Activated CD4-positive, alpha-beta T cell treated with anti-CD3 and anti-CD28 coated beads for 24 hours (primary cell): ENCODE measurements around the gene MRPS18A.

Experiments used
- DNase-seq, 2 donors: peaks; one replicate each; pipeline ENCODE4 v3.0.0-alpha.2; 2020; ENCODE audit warnings: low read depth in 2 of 2

The MRPS18A gene

GRCh38 chr6:43687437-43688347 is at the start of gene MRPS18A:
Gene MRPS18A, minus strand, starts transcription at chr6:43687791. Its CDS starts 12 bp downstream, at chr6:43687779.
- DNase-seq, result peak; percentile 71 to 74

GRCh38 chr6:43736844-43737243 is 49.3 kb upstream of the MRPS18A start:
- no peak for DNase-seq

- no peak for DNase-seq
Measured at GRCh38 chr6:43736211-43736786, 48.7 kb upstream of the MRPS18A start.

GRCh38 chr6:43735642-43736199 is 48.1 kb upstream of the MRPS18A start:
- DNase-seq, result no peak

- no peak for DNase-seq
Measured at GRCh38 chr6:43734294-43734665, 46.7 kb upstream of the MRPS18A start.

- DNase-seq, result no peak
Measured at GRCh38 chr6:43733471-43734293, 46.1 kb upstream of the MRPS18A start.

- DNase-seq, result no peak
Measured at GRCh38 chr6:43730634-43731033, 43.0 kb upstream of the MRPS18A start.

GRCh38 chr6:43729537-43729936 is 41.9 kb upstream of the MRPS18A start:
- no peak for DNase-seq

- DNase-seq, result no peak
Measured at GRCh38 chr6:43728586-43728985, 41.0 kb upstream of the MRPS18A start.

- DNase-seq, result no peak
Measured at GRCh38 chr6:43727634-43728033, 40.0 kb upstream of the MRPS18A start.

- DNase-seq, result no peak
Measured at GRCh38 chr6:43725643-43726580, 38.3 kb upstream of the MRPS18A start.

GRCh38 chr6:43724914-43725642 is 37.5 kb upstream of the MRPS18A start:
- peak; percentile 68 to 69 for DNase-seq

GRCh38 chr6:43724354-43724753 is 36.8 kb upstream of the MRPS18A start:
- no peak for DNase-seq

GRCh38 chr6:43723737-43724295 is 36.2 kb upstream of the MRPS18A start:
- DNase-seq, result peak; percentile 65 to 67

- DNase-seq, result no peak
Measured at GRCh38 chr6:43722920-43723545, 35.4 kb upstream of the MRPS18A start.

GRCh38 chr6:43720999-43721398 is 33.4 kb upstream of the MRPS18A start:
- no peak for DNase-seq

GRCh38 chr6:43719511-43719910 is 31.9 kb upstream of the MRPS18A start:
- no peak for DNase-seq

- no peak for DNase-seq
Measured at GRCh38 chr6:43718387-43719105, 31.0 kb upstream of the MRPS18A start.

GRCh38 chr6:43717822-43718221 is 30.2 kb upstream of the MRPS18A start:
- no peak for DNase-seq
